K562 treated with DMSO at 1 percent for 24 hours (cell line): ENCODE measurements around the gene SLC35A1. TPM values are rescaled to one million over a fixed set of nuclear protein-coding genes. Genes with fewer than 3 reads are reported as not detected.

Experiments
- total RNA-seq: library from RNA; unstranded; fragments of 300-600 nt; gene quantifications from 2 replicates; pipeline ENCODE4 v1.2.3, GENCODE V29; 2022; ENCODE audit warnings: low read depth; ENCODE audit not compliant: insufficient read depth

SLC35A1 gene
- total RNA-seq = 6.3 and 11.1 TPM in 2 replicates

GRCh38 chr6:87472525-87473418 is at the start of gene SLC35A1:
Gene SLC35A1 (plus strand): TSS chr6:87472974. CDS start chr6:87473004, 30 bp downstream.

Other genes starting within 250 kb of the SLC35A1 start
- gene SMIM8, start 150.4 kb upstream of the SLC35A1 start, total RNA-seq = 2.0 and 2.6 TPM in 2 replicates
- 0.30 TPM in 1 of 2 replicates, not detected in the other for gene GJB7, start 143.7 kb upstream of the SLC35A1 start, total RNA-seq
- gene C6orf163, start 128.2 kb upstream of the SLC35A1 start, total RNA-seq = 0.41 and 0.63 TPM in 2 replicates
- gene CFAP206, start 65.0 kb upstream of the SLC35A1 start, total RNA-seq = 0.31 TPM in 1 of 2 replicates, not detected in the other
- 16.8 and 18.2 TPM in 2 replicates for gene RARS2, start 117.0 kb downstream of the SLC35A1 start, total RNA-seq
- 20.0 and 22.0 TPM in 2 replicates for gene ORC3, start 117.2 kb downstream of the SLC35A1 start, total RNA-seq
- gene AKIRIN2, start 229.3 kb downstream of the SLC35A1 start, total RNA-seq = 74.8 and 80.6 TPM in 2 replicates